ENCODE measurements around the gene RASAL2. TPM values are rescaled to one million over a fixed set of nuclear protein-coding genes. Genes with fewer than 3 reads are reported as not detected.
A peak's percentile ranks its signal among the peaks of the same experiment; 100 is the strongest.

The RASAL2 gene
- total RNA-seq, 1 experiment from 2014 or later = 6.9 TPM

DNA sequence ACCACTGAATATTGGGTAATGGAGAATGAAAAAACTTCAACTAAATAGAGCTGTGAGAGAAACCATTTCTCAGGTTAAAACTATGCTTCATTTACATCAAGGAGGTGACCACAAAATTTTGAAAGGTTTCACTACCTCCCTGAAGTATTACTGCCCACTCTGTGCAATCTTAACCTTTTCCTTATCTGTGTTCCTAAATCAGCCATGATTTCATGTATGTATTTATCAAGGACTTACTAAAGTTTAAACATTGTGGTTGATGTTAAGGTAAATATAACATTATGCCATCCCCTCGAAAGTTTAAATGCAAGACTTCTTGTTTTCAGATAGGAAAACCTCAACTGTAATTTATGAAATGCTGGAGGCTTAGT is 318.5 kb downstream of the RASAL2 start:
- DNase-seq (ENCODE audit: extremely low read depth, low read depth) = no peak

DNA sequence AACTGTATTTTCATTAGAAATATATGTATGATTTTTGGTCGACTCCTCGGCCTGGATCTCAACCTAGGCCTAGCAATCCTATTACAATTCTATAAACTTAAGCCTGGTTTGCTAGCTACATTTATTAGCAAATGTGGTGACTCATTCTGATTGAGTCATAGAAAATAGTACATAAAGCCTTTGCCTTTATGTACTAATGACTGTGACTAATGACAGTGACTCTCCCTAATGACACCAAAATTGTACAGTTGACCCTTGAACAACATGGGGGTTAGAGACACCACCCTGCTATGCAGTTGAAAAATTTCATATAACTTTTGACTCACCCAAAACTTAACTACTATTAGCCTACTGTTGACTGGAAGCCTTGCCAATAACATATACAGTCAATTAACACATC is 324.0 kb downstream of the RASAL2 start:
- DNase-seq (ENCODE audit: extremely low read depth, low read depth) = peak; percentile 17

- no peak for DNase-seq (ENCODE audit: extremely low read depth, low read depth)
Measured at GRCh38 chr1:178418284-178418955, 324.5 kb downstream of the RASAL2 start.

- no peak for DNase-seq (ENCODE audit: extremely low read depth, low read depth)
Measured at GRCh38 chr1:178434360-178434759, 340.5 kb downstream of the RASAL2 start.

- no peak for DNase-seq (ENCODE audit: extremely low read depth, low read depth)
Measured at GRCh38 chr1:178434899-178435435, 341.1 kb downstream of the RASAL2 start.

DNA sequence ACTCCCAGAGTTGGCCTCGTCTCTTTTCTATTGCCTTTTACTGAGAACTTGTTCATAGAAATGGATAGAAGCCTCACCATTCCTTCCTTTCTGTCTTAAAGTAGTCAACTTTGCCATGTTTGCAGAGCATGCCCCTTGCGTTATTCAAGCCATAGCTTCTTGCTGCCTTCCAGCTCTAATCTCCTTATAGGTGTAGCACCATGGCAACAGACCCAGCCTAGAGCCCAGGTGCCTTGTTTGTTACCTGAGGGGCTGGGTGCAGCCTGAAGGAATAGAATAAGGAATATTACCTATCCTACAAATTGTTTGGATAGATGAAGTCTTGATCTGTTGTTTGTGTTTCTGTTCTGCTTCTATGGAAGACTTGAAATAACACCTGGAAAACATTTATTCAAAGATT is 343.0 kb downstream of the RASAL2 start:
- DNase-seq (ENCODE audit: extremely low read depth, low read depth) = no peak

- no peak for DNase-seq (ENCODE audit: extremely low read depth, low read depth)
Measured at GRCh38 chr1:178438432-178438831, 344.5 kb downstream of the RASAL2 start.

GRCh38 chr1:178442925-178443324 is 349.0 kb downstream of the RASAL2 start:
- DNase-seq (ENCODE audit: extremely low read depth, low read depth) = no peak

DNA sequence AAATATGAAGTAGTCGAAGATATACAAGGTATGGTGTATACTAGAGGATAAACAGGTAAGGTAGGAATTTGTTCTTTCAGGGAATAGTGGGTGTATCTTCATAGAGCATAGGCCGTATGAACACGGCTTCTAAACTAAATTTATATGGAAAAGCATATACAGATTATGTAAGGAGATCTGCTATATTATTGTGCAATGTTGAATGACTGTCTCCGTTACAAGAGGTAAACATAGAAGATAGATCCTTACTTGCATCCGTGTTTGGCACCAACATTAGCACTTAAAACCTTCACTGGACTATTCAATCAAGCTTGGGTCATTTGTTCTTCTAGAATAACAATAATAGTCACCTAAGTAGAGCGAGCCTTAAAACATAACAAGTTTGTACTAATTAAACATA is 357.0 kb downstream of the RASAL2 start:
- no peak for DNase-seq (ENCODE audit: extremely low read depth, low read depth)

DNA sequence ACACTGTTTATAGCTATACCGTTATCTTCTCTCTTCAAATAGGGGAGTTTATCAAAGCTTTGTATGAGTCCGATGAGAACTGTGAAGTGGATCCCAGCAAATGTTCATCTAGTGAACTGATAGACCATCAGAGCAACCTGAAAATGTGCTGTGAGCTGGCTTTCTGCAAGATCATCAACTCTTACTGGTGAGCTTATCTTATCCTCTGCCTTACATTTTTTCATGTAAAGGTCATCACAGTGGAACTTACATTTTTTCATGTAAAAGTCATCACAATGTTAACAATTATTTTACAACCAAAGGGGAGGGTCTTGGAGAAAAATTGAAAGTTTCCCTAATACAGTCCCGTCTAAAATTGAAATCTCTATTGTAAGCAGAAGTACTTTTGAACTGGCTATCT is 357.6 kb downstream of the RASAL2 start:
- no peak for DNase-seq (ENCODE audit: extremely low read depth, low read depth)

DNA sequence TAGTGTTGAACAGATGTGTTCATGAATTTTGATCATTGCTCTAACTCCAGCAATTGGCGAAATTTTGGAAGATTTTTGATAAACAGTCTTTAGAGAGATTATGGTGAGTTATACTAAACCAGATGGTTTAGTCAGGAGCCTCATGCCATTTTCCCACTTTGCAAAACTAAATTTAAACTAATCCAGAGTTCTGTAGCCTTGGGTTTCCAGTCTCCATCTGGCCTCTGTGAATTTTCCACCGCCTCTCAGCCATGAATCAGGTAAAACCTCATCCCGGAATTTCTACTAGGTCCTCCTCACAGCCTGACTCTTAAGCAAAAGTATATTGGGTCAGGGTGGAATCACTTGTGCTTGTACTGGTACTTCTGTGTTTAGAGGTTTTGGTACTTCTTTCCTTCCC is 358.1 kb downstream of the RASAL2 start:
- no peak for DNase-seq (ENCODE audit: extremely low read depth, low read depth)

DNA sequence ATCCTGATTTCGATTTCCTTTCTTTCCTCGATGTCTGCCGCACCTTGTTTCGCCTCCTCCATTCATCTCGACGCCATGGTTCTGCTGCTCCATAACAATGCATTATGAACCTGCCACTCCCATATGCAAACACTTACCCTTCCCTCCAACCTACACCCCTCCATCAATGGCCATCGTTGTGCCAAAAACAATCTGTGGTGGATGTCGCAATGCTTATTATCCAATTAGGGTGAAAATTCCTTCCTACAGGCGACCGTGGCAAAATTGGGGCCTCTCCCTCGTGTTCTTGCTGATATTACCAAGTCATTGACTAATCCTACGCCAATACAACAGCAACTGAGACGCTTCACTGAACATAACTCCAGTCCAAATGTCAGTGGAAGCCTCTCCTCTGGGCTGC is 362.6 kb downstream of the RASAL2 start:
- no peak for DNase-seq (ENCODE audit: extremely low read depth, low read depth)

GRCh38 chr1:178457651-178458050 is 363.7 kb downstream of the RASAL2 start:
- DNase-seq (ENCODE audit: extremely low read depth, low read depth) = no peak

GRCh38 chr1:178458203-178458602 is 364.3 kb downstream of the RASAL2 start:
- no peak for DNase-seq (ENCODE audit: extremely low read depth, low read depth)

DNA sequence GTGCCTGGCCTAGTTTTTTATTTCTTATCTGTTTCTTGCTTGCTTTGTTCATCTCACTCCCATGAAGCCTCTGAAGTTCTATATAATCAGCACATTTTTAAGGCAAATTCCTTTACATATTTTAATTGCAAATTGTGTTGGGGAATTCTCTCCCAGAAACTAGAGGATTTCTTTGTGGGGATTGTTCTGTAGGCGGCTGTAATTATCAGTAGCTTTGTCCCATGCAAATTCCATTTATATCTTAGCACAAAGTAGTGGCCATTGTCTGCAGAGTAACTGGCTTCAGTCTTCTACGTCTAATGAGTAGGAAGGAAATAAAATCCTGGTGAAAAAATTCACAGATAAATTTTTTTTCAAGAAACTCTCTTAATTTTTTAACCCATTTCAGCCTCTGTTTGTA is 367.2 kb downstream of the RASAL2 start:
- DNase-seq (ENCODE audit: extremely low read depth, low read depth) = no peak

DNA sequence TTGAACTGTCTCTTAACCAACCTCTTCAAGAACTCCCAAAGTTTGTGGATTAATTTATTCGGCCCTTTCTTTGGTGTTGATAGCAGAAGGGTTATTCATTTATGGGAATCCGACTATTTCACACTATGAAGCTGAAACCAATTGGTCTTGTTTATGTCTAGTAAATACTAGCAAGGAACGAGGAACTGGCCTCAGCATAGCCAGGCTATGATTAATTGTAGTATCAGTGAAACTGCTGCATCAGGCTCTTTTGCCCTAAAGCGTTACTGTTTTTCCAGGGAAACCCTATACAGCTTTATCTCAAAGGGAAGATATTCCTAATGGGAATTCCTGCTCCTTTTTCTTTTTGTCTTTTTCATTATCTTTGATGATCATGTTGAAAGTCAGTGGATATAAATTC is 367.8 kb downstream of the RASAL2 start:
- no peak for DNase-seq (ENCODE audit: extremely low read depth, low read depth)

GRCh38 chr1:178464141-178464540 is 370.2 kb downstream of the RASAL2 start:
- DNase-seq (ENCODE audit: extremely low read depth, low read depth) = no peak

DNA sequence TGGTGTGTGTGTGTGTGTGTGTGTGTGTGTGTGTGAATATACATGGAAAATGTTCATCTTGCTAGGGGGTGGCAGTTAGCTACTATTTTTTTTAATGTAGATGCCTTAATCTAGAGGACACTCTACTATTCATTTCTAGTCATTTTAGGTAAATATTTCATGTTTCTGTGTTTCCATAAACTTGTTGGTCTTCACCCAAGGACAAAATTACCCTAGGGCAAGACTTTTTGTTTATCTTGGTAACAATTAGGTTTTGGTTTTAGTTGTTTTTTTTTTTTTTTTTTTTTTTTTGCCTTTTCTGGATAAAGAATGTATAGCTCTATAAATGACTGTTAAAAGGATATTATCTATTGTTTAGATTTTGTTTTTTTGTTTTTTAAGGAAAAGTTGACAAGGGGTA is 370.7 kb downstream of the RASAL2 start:
- DNase-seq (ENCODE audit: extremely low read depth, low read depth) = no peak

GRCh38 chr1:178465011-178465410 is 371.1 kb downstream of the RASAL2 start:
- DNase-seq (ENCODE audit: extremely low read depth, low read depth) = no peak

- DNase-seq (ENCODE audit: extremely low read depth, low read depth) = no peak
Measured at GRCh38 chr1:178467837-178468236, 373.9 kb downstream of the RASAL2 start.

DNA sequence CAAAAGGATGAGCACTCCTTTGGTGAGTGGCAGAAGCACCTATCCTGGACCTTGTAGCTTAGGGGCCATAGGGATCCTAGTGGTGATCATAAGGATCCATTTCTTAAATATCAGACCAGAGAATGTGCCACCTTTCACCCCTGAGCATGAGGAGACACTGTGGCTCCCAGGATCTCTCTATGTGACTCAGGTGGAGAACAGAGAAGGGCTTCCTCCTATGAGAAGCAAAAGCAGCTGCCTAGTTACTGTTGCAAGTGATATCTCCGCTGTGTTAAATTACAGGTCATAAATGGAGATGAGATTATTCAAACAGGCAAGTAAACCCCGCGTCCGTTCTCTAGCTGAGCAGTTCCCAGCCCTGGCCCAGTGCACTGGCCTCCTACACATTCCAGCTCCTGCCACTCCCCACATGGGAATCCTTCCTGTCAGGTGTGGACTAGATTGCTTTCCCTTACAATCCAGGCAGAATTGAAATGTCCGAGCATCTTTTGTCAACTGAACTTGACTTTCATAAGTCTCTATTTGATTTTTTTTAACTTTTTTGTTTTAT is 376.6 kb downstream of the RASAL2 start:
- no peak for DNase-seq (ENCODE audit: extremely low read depth, low read depth)

DNA sequence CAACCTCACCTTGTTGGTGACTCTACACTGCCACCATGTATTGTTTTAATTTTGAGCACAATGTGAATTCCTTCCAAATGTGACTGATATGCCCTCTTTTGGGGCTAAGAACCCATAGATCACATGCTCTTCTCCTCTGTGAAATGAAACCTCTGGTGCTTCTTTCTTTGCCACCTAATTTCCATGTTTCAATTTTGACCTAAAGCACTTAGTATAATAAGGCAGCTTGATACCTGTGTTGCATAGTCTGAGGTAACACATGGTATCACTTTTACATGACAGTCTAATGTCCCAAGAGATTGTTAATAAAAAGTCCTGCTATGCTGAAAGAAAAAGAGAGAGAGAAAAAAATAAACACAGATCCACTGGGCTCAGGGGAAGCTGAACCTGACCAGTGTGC is 378.6 kb downstream of the RASAL2 start:
- no peak for DNase-seq (ENCODE audit: extremely low read depth, low read depth)

DNA sequence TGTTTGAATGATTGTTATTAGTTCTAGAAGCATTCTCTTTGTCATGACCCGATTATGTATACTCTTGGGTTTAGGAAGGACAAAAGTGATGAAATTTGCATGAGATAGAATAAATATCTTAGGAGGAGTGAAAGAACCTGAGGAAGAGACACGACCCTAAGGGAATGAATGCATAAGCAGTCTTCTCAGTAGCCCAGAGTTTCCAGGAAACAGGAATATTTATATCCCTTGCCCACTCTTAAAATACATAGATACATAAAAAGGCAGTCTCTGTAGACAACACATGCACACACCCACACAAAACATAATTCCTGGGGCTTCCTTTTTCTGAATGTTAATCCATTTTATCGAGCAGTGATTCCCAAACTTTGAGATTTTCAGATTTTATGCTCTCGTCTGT is 383.5 kb downstream of the RASAL2 start:
- DNase-seq (ENCODE audit: extremely low read depth, low read depth) = no peak

All from NCI-H460 (cell line).